ENCODE results near the gene PPME1.
"Not testable (repeated sequence)": the region's sequence is repeated elsewhere in the genome, so short reads cannot be mapped to it uniquely, and the experiment has no call there.

PPME1 gene

DNA sequence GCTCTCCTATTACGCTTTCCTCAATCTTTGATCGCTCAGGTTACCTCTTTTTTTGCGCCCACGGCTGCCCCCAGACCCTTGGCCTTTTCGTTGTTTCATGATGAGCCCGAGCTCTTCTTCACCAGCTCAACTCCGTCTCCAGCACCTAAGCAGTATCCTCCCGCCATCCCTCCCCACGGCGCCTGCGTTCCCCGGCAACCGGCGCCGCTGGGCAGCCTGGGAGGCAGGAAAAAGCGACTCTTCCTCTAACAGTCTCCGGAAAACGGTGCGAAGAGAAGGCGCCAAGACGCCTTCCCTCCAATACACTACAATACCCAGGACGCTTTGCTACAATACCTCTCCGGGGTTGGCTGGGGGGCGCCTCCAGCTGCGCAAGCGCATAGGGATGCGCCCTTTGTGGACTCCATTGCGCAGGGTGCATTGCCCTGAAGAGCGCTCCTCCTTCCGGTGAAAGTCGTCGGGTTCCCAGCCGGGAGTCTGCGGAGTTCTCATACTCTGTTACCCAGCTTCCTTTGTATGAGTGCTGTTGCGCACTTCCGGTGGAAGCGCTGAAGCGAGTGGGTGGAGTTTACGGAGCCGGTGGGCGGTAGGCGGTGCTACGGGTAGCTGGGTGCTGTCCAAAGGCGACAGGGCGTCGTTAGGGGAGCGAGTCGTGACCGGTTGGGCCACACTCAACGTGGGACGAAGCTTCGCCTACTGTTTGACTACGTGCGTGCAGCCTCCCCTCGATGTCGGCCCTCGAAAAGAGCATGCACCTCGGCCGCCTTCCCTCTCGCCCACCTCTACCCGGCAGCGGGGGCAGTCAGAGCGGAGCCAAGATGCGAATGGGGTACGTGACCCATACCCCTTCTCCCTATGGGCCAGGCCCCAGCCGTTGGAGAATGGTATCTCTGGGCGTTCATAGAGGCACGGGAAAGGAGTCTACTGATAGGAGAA is at the start of gene PPME1, which contains the start of gene C2CD3:
Gene PPME1 (plus strand): TSS at position 596 of the 936 bp plus-strand sequence. CDS start 133 bp downstream, at position 729.
Gene C2CD3 (minus strand): TSS at position 309 of the 936 bp plus-strand sequence. CDS start 210 bp downstream, at position 99.
- peak; percentile 96 for DNase-seq

DNA sequence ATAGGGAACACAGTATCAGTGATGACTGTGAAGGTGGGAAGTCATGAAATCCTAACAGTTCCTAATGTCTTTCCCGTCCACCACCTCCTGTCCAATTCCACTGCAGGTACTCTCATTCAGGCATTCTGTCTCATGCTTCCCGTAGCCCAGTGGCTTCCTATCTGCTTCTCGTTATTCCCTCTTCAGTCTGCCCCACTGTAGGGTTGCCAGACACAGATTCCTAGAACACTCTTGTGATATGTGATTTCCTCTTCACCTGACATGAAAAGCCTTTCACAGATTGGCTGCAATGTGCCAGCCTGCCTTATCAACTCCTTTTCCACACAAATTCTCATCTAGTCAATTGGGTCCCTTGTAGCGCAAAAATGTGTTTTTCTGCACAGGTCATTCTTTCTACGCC is 49.3 kb upstream of the PPME1 start:
- DNase-seq, result no peak

GRCh38 chr11:74123008-74123448 is 48.1 kb upstream of the PPME1 start:
- DNase-seq, result no peak

DNA sequence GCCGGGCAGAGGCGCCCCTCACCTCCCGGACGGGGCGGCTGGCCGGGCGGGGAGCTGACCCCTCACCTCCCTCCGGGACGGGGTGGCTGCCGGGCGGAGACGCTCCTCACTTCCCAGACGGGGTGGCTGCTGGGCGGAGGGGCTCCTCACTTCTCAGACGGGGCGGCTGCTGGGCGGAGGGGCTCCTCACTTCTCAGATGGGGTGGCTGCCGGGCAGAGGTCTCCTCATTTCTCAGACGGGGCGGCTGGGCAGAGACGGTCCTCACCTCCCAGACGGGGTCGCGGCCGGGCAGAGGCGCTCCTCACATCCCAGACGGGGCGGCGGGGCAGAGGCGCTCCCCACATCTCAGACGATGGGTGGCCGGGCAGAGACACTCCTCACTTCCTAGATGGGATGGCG is 42.0 kb upstream of the PPME1 start:
- not testable (repeated sequence) for DNase-seq

- DNase-seq, result no peak
Observed at GRCh38 chr11:74132833-74133232, 38.3 kb upstream of the PPME1 start.

GRCh38 chr11:74133436-74133835 is 37.7 kb upstream of the PPME1 start:
- no peak for DNase-seq

DNA sequence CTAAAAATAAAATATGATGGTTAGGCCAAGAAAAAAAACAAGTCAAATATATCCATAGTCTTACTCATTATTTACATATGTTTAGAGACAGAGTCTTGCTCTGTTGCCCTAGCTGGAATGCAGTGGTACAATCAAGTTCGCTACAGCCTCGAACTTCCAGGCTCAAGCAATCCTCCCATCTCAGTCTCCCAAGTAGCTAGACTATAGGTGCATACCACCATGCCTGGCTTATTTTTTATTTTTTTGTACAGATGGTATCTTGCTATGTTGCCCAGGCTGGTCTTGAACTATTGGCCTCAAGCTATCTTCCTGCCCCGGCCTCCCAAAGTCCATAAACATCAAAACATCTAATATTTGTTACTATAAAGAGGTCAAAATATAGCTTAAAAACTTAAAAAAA is 36.4 kb upstream of the PPME1 start:
- no peak for DNase-seq

GRCh38 chr11:74135127-74135840 is 35.8 kb upstream of the PPME1 start:
- DNase-seq, result no peak

GRCh38 chr11:74138021-74138420 is 33.1 kb upstream of the PPME1 start:
- DNase-seq, result no peak

DNA sequence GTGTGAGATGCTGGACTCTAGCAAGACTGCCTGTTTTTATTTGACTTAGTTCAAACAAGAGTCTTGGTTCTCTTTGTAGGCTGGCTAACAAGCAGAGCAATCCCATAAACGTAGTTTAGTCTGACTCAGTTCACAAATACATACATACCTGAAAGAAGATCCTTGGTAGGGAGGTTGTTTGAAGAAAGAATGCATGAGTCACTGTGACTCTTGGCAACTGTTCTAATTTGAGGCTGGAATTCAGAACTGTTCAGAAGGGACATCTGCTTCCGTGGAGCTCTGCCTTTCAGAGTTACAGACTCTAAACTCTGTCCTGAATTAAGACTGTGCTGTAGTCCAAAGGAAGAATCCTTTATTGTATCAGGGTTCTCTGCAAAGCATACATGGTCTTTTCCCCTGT is 32.5 kb upstream of the PPME1 start:
- no peak for DNase-seq

GRCh38 chr11:74139151-74139918 is 31.8 kb upstream of the PPME1 start:
- no peak for DNase-seq

DNA sequence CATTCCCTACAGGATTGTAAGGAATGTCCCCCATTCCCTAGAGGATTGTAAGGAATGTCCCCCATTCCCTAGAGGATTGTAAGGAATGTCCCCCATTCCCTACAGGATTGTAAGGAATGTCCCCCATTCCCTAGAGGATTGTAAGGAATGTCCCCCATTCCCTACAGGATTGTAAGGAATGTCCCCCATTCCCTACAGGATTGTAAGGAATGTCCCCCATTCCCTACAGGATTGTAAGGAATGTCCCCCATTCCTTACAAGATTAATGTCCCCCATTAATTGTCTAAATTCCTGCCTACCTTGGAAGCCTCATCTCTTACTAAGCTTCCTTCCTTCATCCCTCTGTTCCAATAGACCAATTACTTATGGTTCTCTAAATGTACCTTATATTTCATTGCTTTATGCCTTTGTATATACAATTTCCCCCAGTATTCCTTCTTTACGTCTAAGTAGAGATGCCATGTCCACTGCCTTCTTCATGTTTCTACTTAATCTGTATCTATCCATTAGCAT is 31.1 kb upstream of the PPME1 start:
- not testable (repeated sequence) for DNase-seq

- DNase-seq, result no peak
Observed at GRCh38 chr11:74141241-74141695, 29.8 kb upstream of the PPME1 start.

DNA sequence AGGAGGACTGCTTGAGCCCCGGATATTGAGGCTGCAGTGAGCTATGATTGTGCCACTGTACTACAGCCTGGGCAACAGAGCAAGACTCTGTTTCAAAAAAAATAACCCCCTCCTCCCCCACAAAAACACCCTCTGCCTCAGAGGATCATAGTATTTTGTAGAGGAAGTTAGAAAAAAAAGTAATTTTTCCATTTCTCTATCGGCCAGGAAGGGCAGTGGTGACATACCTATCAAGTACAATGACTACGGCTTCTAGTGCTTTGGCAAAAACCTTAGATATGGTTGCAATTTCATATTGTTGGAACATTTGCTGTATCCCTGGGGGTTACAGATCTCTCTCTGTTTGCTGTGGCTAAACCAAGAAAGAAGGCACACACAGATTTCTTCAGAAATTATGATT is 29.2 kb upstream of the PPME1 start:
- DNase-seq, result no peak

DNA sequence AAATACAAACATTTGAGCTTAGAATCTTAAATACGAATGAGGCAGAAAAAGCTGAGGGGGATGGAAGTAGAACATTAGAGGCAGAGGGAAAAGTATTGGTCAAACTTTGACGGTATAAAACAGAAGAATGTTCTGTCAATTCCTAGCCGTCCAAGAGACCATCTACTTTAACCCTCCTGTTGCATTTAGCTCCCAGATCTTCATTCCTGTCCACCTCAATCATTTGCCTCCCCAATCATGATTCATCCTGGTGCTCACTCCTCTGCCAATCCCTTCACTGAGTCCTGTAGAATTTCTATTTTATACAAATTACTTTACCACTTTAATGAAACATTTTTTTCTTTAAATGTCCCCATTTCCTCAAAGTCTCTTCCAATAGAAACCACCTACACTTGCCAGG is 28.5 kb upstream of the PPME1 start:
- no peak for DNase-seq

DNA sequence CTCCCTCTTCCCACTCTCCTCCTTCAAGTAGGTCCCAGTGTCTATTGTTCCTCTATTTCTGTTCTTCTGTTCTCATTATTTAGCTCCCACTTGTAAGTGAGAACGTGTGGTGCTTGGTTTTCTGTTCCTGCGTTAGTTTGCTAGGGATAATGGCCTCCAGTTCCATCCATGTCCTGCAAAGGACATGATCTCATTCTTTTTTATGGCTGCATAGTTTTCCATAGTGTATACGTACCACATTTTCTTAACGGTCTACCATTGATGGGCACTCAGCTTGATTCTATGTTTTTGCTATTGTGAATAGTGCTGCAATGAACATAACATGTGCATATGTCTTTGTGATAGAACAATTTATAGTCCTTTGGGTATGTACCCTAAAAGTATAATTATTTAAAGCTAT is 26.5 kb upstream of the PPME1 start:
- no peak for DNase-seq

DNA sequence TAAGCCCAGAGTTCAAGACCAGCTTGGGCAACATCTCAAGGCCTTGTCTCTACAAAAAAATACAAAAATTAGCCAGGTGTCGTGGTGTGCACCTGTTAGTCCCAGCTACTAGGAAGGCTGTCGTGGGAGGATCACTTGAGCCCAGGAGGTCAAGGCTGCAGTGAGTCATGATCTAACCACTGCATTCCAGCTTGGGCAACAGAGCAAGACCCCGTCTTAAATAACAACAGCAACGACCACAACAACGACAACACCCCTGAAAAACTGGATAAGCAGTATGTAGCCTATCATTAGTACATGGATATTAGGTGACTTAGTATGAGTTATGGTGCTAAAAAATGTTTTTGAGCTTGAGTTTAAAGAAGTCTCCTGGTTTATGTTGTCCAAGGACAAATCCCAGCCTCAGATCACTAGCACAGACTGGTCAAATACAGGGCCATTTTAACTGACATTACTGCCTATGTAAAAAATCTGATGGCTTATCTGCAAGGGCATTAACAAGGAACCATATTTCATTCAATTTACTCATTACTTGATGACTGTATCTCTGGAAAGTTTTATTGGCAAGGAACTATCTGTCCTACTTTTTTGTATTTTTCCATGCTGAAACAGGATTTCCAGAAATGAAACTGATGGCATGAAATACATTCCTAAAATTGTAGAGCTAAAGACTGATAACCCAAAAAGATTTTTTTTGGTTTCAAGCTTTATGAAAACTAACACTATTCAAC is 23.7 kb upstream of the PPME1 start:
- DNase-seq, result no peak

DNA sequence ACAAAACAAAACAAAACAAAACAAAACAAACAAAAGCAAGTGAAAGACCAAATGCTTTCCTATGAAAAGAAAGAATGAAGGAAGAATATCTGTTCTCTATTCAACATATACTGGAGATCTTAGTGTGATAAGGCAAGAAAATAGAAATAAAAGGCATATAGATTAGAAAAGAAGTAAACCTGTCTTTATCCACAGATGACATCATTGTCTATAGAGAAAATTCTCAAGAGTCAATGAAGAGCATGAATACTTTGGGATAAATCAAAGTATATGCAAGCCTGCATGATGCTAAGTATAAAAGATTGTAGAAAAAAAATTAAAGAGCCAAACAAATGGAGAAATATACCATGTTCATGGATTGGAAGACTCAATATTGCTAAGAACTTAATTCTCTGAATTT is 17.9 kb upstream of the PPME1 start:
- no peak for DNase-seq

GRCh38 chr11:74154620-74155281 is 16.3 kb upstream of the PPME1 start:
- peak; percentile 21 for DNase-seq

GRCh38 chr11:74157169-74157568 is 13.9 kb upstream of the PPME1 start:
- DNase-seq, result no peak

GRCh38 chr11:74159642-74160041 is 11.4 kb upstream of the PPME1 start:
- DNase-seq, result no peak
